HG03175 (cell line): Measurements from ENCODE around the gene TTL.
"Not testable (repeated sequence)": the region's sequence is repeated elsewhere in the genome, so short reads cannot be mapped to it uniquely, and the experiment has no call there.

ENCODE experiments used
- ATAC-seq: cut with Tn5 transposase; IDR thresholded peaks from one replicate; pipeline ENCODE4 v1.9.1; 2021; ENCODE audit warnings: mild to moderate bottlenecking, moderate library complexity; ENCODE audit not compliant: unreplicated experiment

TTL gene

GRCh38 chr2:112474844-112475486 lies 7.0 kb upstream of the TTL start:
- no peak for ATAC-seq

GRCh38 chr2:112476434-112476833 lies 5.5 kb upstream of the TTL start:
- no peak for ATAC-seq

GRCh38 chr2:112480530-112481049 lies 1.4 kb upstream of the TTL start:
- no peak for ATAC-seq

- peak; percentile 78 for ATAC-seq
Observed at GRCh38 chr2:112481050-112481527, 867 bp upstream of the TTL start.

GRCh38 chr2:112482309-112483041 lies 519 bp downstream of the TTL start:
- ATAC-seq: peak; percentile 22

GRCh38 chr2:112483042-112483473 lies 1.1 kb downstream of the TTL start:
- ATAC-seq: no peak

- ATAC-seq: no peak
Observed at GRCh38 chr2:112483831-112484230, 1.9 kb downstream of the TTL start.

GRCh38 chr2:112485849-112486248 lies 3.9 kb downstream of the TTL start:
- ATAC-seq: no peak

GRCh38 chr2:112486895-112487294 lies 4.9 kb downstream of the TTL start:
- no peak for ATAC-seq

- no peak for ATAC-seq
Observed at GRCh38 chr2:112487444-112487961, 5.5 kb downstream of the TTL start.

GRCh38 chr2:112488201-112488600 lies 6.2 kb downstream of the TTL start:
- no peak for ATAC-seq

- ATAC-seq: no peak
Observed at GRCh38 chr2:112491946-112492345, 10.0 kb downstream of the TTL start.

GRCh38 chr2:112493048-112493447 lies 11.1 kb downstream of the TTL start:
- ATAC-seq: no peak

- no peak for ATAC-seq
Observed at GRCh38 chr2:112493858-112494648, 12.1 kb downstream of the TTL start.

GRCh38 chr2:112494828-112495227 lies 12.9 kb downstream of the TTL start:
- ATAC-seq: no peak

GRCh38 chr2:112495878-112496277 lies 13.9 kb downstream of the TTL start:
- ATAC-seq: not testable (repeated sequence)

- not testable (repeated sequence) for ATAC-seq
Observed at GRCh38 chr2:112500850-112501484, 19.0 kb downstream of the TTL start.

GRCh38 chr2:112509239-112509998 lies 27.5 kb downstream of the TTL start:
- ATAC-seq: not testable (repeated sequence)

GRCh38 chr2:112516801-112517200 lies 34.8 kb downstream of the TTL start:
- ATAC-seq: no peak

- no peak for ATAC-seq
Observed at GRCh38 chr2:112518807-112519206, 36.9 kb downstream of the TTL start.
